Kidney epithelial cell (primary cell): Measurements from ENCODE around the gene PNPLA3. TPM values are rescaled to one million over a fixed set of nuclear protein-coding genes. Genes with fewer than 3 reads are reported as not detected.
A peak's percentile ranks its signal among the peaks of the same experiment; 100 is the strongest.

Experiments used
- DNase-seq: peaks from one replicate; pipeline ENCODE4 v3.0.0-alpha.2; 2010; ENCODE audit warnings: low read depth
- H3K27me3 ChIP-seq: 2 replicates; pipeline ENCODE4 v1.6.0; 2011; ENCODE audit warnings: low read length; ENCODE audit not compliant: control insufficient read depth, insufficient read depth
- H3K36me3 ChIP-seq: 2 replicates; pipeline ENCODE4 v1.5.1; 2011; ENCODE audit warnings: low read length; ENCODE audit not compliant: control insufficient read depth, insufficient read depth
- H3K4me3 ChIP-seq: 2 replicates; pipeline ENCODE4 v1.5.1; 2011; ENCODE audit warnings: low read depth, mild to moderate bottlenecking, control low read depth, low read length
- total RNA-seq: library from RNA; depleted of rRNA; stranded (reverse); fragments of >200 nt; gene quantifications from 2 replicates; pipeline ENCODE4 v1.2.3, GENCODE V29; 2015
- TF ChIP-seq, protein P1 (sequence below): IDR thresholded peaks from 2 replicates; pipeline ENCODE4 v1.5.1; 2011; ENCODE audit warnings: mild to moderate bottlenecking, moderate library complexity, low read length, control low read depth, inconsistent platforms; ENCODE audit not compliant: insufficient read depth, poor library complexity, severe bottlenecking

PNPLA3 gene
- total RNA-seq, 1 donor from 2014 or later, result 5.2 TPM

DNA sequence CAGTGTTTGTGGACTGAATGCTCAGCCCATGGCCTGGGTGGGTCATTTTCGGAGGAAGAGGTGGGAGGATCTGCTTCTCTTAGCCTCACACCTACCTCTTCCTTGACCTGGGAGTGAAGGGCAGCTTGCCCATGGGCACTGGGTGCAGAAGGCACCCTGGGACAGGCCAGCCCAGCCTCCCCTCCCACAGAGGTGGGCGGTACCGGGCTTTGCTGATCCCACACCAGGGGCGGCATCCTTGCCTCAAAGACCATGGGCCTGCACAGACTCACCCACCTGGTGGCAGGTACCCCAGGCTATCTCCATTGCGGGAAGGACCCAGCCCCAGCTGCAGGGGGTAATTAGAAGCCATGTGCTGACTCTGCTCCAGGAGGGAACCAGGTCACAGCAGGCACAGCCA lies 30.3 kb upstream of the PNPLA3 start:
- TF ChIP-seq, protein P1, sequence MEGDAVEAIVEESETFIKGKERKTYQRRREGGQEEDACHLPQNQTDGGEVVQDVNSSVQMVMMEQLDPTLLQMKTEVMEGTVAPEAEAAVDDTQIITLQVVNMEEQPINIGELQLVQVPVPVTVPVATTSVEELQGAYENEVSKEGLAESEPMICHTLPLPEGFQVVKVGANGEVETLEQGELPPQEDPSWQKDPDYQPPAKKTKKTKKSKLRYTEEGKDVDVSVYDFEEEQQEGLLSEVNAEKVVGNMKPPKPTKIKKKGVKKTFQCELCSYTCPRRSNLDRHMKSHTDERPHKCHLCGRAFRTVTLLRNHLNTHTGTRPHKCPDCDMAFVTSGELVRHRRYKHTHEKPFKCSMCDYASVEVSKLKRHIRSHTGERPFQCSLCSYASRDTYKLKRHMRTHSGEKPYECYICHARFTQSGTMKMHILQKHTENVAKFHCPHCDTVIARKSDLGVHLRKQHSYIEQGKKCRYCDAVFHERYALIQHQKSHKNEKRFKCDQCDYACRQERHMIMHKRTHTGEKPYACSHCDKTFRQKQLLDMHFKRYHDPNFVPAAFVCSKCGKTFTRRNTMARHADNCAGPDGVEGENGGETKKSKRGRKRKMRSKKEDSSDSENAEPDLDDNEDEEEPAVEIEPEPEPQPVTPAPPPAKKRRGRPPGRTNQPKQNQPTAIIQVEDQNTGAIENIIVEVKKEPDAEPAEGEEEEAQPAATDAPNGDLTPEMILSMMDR, result no peak
- H3K27me3 ChIP-seq, result peaks cover 46% of the 10 kb centered on the region
- no peak overlapping the region for H3K4me3 ChIP-seq
- no peaks in the 10 kb centered on the region for H3K36me3 ChIP-seq
- DNase-seq, result no peak

DNA sequence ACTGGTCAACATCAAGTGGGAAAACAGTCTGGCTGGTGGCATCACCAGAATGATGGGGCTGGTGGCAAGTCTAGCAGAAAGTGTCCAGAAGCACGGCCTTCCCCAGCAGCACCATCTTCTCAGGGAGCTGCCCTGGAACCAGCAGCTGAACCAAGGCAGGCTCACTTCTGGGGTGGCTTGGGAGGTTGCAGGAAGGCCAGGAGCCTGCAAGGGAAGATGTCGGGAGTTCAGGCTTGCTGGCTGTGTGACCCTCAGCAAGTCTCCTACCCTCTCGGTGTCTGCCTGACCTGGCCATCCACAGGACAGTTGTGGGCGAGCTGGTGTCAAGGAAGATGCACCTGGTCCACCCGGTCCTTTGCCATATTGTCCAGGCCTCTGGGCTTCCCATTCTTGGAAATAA lies 29.5 kb upstream of the PNPLA3 start:
- H3K27me3 ChIP-seq, result peaks cover 44% of the 10 kb centered on the region
- H3K4me3 ChIP-seq, result no peak overlapping the region
- TF ChIP-seq, protein P1, result no peak
- DNase-seq, result no peak
- no peaks in the 10 kb centered on the region for H3K36me3 ChIP-seq

DNA sequence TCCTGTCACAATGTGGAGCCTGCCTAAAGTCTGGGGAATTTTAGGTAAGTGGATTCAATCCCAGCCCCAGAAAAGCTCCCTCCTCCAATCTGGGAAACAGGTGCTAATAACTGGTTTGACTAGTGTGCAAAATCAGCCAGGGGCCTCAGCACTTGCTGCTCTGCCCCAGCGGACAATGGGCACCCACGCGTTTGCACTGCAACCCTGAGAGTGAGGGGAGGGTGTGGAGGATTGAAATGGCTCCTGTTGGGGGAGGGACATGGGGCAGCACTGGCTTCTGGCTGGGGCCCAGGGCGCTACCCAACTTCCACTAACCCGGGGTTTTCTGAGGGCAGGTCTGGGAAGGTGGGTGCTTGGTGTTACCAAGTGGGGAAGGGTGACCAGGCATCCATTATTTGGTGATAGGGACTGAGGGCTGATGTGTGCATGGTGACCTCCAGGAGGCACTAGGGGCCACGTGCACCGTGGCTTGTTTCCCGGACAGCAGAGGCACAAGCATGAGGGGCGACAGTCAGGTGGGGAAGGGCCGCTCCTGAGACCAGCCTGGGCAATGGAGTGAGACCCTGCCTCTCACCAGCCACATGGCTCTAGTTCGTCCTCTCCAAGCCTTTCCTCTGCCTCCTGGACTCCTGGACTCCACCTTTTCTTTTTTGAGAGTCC lies 27.5 kb upstream of the PNPLA3 start:
- Histone ChIP-seq H3K36me3 (no peaks in the 10 kb centered on the region), H3K27me3 (peaks cover 26% of the 10 kb centered on the region), H3K4me3 (no peak overlapping the region)
- DNase-seq, result no peak
- TF ChIP-seq, protein P1, result no peak

DNA sequence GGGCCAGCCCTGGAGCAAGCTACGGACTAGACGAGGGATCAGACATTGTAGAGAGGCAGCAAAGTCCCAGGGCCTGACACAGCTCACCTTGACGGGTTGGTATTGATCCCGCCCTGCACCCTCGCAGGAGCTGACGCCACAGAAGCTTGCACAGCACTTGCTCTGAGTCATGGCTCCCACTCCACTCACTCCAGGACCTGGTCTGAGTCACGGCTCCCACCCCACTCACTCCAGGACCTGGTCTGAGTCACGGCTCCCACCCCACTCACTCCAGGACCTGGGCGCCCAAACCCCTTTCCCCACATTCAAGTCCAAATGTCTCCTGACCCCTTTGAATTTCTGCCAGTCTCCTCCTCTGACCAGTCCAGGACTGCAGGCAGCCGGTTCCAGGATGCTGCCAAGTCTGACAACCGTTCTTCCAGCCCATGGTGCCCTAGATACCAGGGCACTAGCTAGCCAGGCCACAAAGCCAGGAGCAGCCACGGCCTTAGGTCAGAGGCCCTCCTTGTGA lies 25.8 kb upstream of the PNPLA3 start:
- DNase-seq, result peak; percentile 31
- Histone ChIP-seq H3K27me3 (peaks cover 11% of the 10 kb centered on the region), H3K36me3 (no peaks in the 10 kb centered on the region), H3K4me3 (no peak overlapping the region)
- TF ChIP-seq, protein P1, result no peak

DNA sequence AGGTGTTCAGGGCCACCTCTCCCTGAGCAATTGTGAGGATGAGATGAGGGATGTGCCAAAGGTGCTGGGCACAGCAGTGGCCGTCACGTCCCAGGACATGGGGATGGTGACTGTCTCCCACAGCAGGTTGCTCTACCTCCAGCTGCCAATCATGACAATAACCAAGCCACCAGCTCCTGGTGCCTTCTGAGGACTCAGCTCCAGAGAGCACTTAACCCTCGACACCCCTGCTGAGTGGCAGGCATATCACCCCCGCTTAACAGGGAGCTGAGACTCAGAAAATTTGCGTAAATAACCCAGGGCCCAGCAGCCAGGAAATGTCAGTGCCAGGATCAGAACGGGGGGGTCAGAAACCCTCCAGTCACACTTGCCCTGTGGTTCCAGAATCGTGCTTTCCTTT lies 23.4 kb upstream of the PNPLA3 start:
- TF ChIP-seq, protein P1, result no peak
- no peak for DNase-seq
- Histone ChIP-seq H3K4me3 (no peak overlapping the region), H3K27me3 (no peaks in the 10 kb centered on the region), H3K36me3 (no peaks in the 10 kb centered on the region)
